Heart right ventricle (tissue), 16 donors: ENCODE results near the gene B3GALNT1. TPM values are rescaled to one million over a fixed set of nuclear protein-coding genes. Genes with fewer than 3 reads are reported as not detected.

Experiments used
- ATAC-seq, 8 donors: fragments of 200-7000 bp; cut with Tn5 transposase; one replicate each; pipeline ENCODE4 v1.9.1; 2020; ENCODE audit warnings: mild to moderate bottlenecking in 8 of 8, moderate library complexity in 8 of 8, moderate number of reproducible peaks in 1 of 8
- DNase-seq, 2 donors: peaks; one replicate each; pipeline ENCODE4 v3.0.0-alpha.2; 2020
- H3K27ac ChIP-seq, 10 donors: fragments of 200-600 bp; sonication (generic) in 2 of 10; one replicate each; pipeline versions ENCODE4 v1.5.0 to v1.8.0; 2020 to 2022; ENCODE audit warnings: mild to moderate bottlenecking in 3 of 10
- H3K27me3 ChIP-seq, 7 donors: fragments of 200-600 bp; one replicate each; pipeline ENCODE4 v1.8.0; 2021 to 2022; ENCODE audit warnings: mild to moderate bottlenecking in 2 of 7
- H3K36me3 ChIP-seq, 9 donors: fragments of 200-600 bp; sonication (generic) in 1 of 9; one replicate each; pipeline versions ENCODE4 v1.5.0 to v1.8.0; 2020 to 2022; ENCODE audit warnings: mild to moderate bottlenecking in 2 of 9
- H3K4me1 ChIP-seq, 9 donors: fragments of 200-600 bp; sonication (generic) in 1 of 9; one replicate each; pipeline versions ENCODE4 v1.5.0 to v1.8.0; 2020 to 2022; ENCODE audit warnings: mild to moderate bottlenecking in 4 of 9
- H3K4me3 ChIP-seq, 10 donors: fragments of 200-600 bp; sonication (generic) in 2 of 10; one replicate each; pipeline versions ENCODE4 v1.5.0 to v1.8.0; 2020 to 2022; ENCODE audit warnings: mild to moderate bottlenecking in 7 of 10, moderate library complexity in 2 of 10
- H3K9me3 ChIP-seq, 11 donors: fragments of 200-600 bp in 10 of 11; sonication (generic) in 2 of 11; one replicate each; pipeline versions ENCODE4 v1.5.0 to v1.8.0; 2013 to 2022; ENCODE audit warnings: mild to moderate bottlenecking in 2 of 11, control low read depth in 1 of 11, moderate library complexity in 1 of 11
- CTCF ChIP-seq, 9 donors: fragments of 200-600 bp; sonication (generic) in 2 of 9; IDR thresholded peaks; one replicate each; pipeline versions ENCODE4 v1.5.0 to v1.8.0; 2021 to 2022; ENCODE audit warnings: antibody characterized with exemption in 9 of 9, mild to moderate bottlenecking in 5 of 9, moderate library complexity in 1 of 9
- WGBS, 2 donors: extraction: QIAGEN DNeasy Blood & Tissue Kit; methylation state at CpG; one replicate each; pipeline ENCODE4 v1.1.7; 2013; ENCODE audit warnings: inconsistent platforms in 1 of 2; 5-methylcytosine and 5-hydroxymethylcytosine counted together
- intact Hi-C, 10 donors: fragments of 100-400 bp; cut with DNase I; formaldehyde crosslinking; loops; one replicate each; pipeline versions ENCODE4 v1.11.1 to v1.14.2; 2022
- polyA plus RNA-seq, 2 donors: library from polyadenylated mRNA; stranded (reverse); fragments of 200-250 nt; gene quantifications; one replicate each; pipeline ENCODE4 v1.2.3, GENCODE V29; 2013
- total RNA-seq, 10 donors: library from RNA; stranded (reverse); fragmentation: NEBNext Ultra II Directional in 3 of 10; extraction: Animal tissue kit (Norgen Biotek cat#: 25700) in 3 of 10; gene quantifications; one replicate each; pipeline versions ENCODE4 v1.2.1 to v1.2.4, GENCODE V29; 2021 to 2023
- donor health status: Arrhythmogenic right ventricular cardiomyopathy.
- donor health status: ischemic (EF 13 %, LVEDD 7.1; RV severe dilation, severe dysfunction).
- donor health status: healthy with polysubstance abuse.
- donor health status: DM: no; HTN: yes; CAD: no.
- donor health status: DM: no; HTN: no; CAD: no.
- donor health status: ischemic (EF 25% LVEDD 6.9; RV normal size, moderate dysfunction).
- donor health status: ischemic (EF 25% LVEDD 5.7; RV mildly dilated, moderate dysfunction).
- donor health status: healthy.
- donor health status: DM: yes; HTN: yes; CAD: no.
- donor health status: Ischemic cardiomyopathy.
- donor health status: ischemic (EF 35%, LVEDD 5.7; RV mildly dilated, moderate dysfunction).
- donor health status: nonischemic (EF 11% LVEDD 7.7; RV severe dilation, severe dysfunction).
- donor health status: DM: yes; HTN: yes; CAD: no.
- donor health status: PGD.
- donor health status: ischemic (EF 29% LVEDD 5.4; RV normal size, mild dysfunction).
- donor health status: nonischemic (EF 23%, LVEDD 6.1; RV moderate dilation, normal function).

B3GALNT1 gene
- total and polyA plus RNA-seq, 12 donors, result 18.7 to 85.1 (median 71.7) TPM

GRCh38 chr3:161083131-161083530, 22.0 kb downstream of the B3GALNT1 start:
- Histone ChIP-seq H3K27ac (peak overlapping the region in 1 of 10 donors; percentile 15), H3K27me3 (no peaks in the 10 kb centered on the region), H3K9me3 (no peaks in the 10 kb centered on the region), H3K36me3 (peaks cover 0 to 51% (median 13%) of the 10 kb centered on the region in 9 donors), H3K4me3 (no peak overlapping the region), H3K4me1 (peaks cover 3 to 32% (median 16%) of the 10 kb centered on the region in 9 donors)
- no peak for TF ChIP-seq CTCF (IDR thresholded peaks at IDR 0.05)
- ATAC-seq (peak in 1 of 8 donors; percentile 36), DNase-seq (no peak)
- intact Hi-C loops, result no loop called here
- 94 to 99% methylated on average over 1 of the region's 1 CpG for WGBS, 2 donors

- Histone ChIP-seq H3K4me3 (peak overlapping the region in 1 of 10 donors; percentile 4), H3K27me3 (no peaks in the 10 kb centered on the region), H3K27ac (peak overlapping the region in 9 of 10 donors; percentile 20 to 68 (median 40)), H3K4me1 (peaks cover 3 to 31% (median 16%) of the 10 kb centered on the region in 9 donors), H3K36me3 (peaks cover 0 to 42% (median 13%) of the 10 kb centered on the region in 9 donors), H3K9me3 (no peaks in the 10 kb centered on the region)
- 21 to 24% methylated on average over 2 of the region's 2 CpGs for WGBS, 2 donors
- DNase-seq (no peak), ATAC-seq (peak in 7 of 8 donors; percentile 22 to 95 (median 69))
- no peak for TF ChIP-seq CTCF (IDR thresholded peaks at IDR 0.05)
- intact Hi-C loops, result no loop called here
Observed at GRCh38 chr3:161082063-161082462, 23.1 kb downstream of the B3GALNT1 start.

- peak overlapping the region in 1 of 10 donors; percentile 4 for H3K4me3 ChIP-seq
- H3K9me3 ChIP-seq, result no peaks in the 10 kb centered on the region
- WGBS, 2 donors, result 33 to 39% methylated on average over 4 of the region's 4 CpGs
- TF ChIP-seq CTCF (IDR thresholded peaks at IDR 0.05), result no peak
- no peaks in the 10 kb centered on the region for H3K27me3 ChIP-seq
- peaks cover 0 to 38% (median 13%) of the 10 kb centered on the region in 9 donors for H3K36me3 ChIP-seq
- peak in 7 of 8 donors; percentile 35 to 67 (median 46) for ATAC-seq
- peaks cover 3 to 31% (median 16%) of the 10 kb centered on the region in 9 donors for H3K4me1 ChIP-seq
- peak overlapping the region in 8 of 10 donors; percentile 20 to 68 (median 40) for H3K27ac ChIP-seq
- DNase-seq, result no peak
- intact Hi-C loops, result no loop called here
Observed at GRCh38 chr3:161081633-161082032, 23.5 kb downstream of the B3GALNT1 start.

- DNase-seq, result no peak
- no peak overlapping the region for H3K4me3 ChIP-seq
- H3K27me3 ChIP-seq, result no peaks in the 10 kb centered on the region
- WGBS, 2 donors, result 93 to 98% methylated on average over 1 of the region's 1 CpG
- H3K27ac ChIP-seq, result no peak overlapping the region
- peaks cover 0 to 8% (median 0%) of the 10 kb centered on the region in 9 donors for H3K36me3 ChIP-seq
- no peaks in the 10 kb centered on the region for H3K9me3 ChIP-seq
- intact Hi-C loops, result no loop called here
- no peak for TF ChIP-seq CTCF (IDR thresholded peaks at IDR 0.05)
- ATAC-seq, result no peak
- H3K4me1 ChIP-seq, result peaks cover 4 to 41% (median 14%) of the 10 kb centered on the region in 9 donors
Observed at GRCh38 chr3:161073181-161073580, 32.0 kb downstream of the B3GALNT1 start.
